HEK293 (cell line): ENCODE results near the gene MCEMP1.

ENCODE experiments used
- CTCF ChIA-PET: fragments of 350-600 bp; formaldehyde crosslinking; extraction: SDS; loops from one replicate; lab custom pipeline; 2021; ENCODE audit warnings: antibody characterized with exemption; lab: Yijun Ruan, JAX
- POLR2A ChIA-PET: fragments of 300-600 bp; formaldehyde crosslinking; extraction: SDS; loops from one replicate; lab custom pipeline; 2020; ENCODE audit warnings: antibody characterized with exemption, inconsistent platforms; lab: Yijun Ruan, JAX
- H3K27ac ChIP-seq: fragments of 200-500 bp; sonication (Bioruptor generic); 2 replicates; pipeline ENCODE4 v1.5.1; 2014; ENCODE audit warnings: low read depth, low read length, control low read depth, inconsistent platforms; ENCODE audit errors: extremely low read depth
- H3K36me3 ChIP-seq, 2 experiments: fragments of 200-500 bp in 1 of 2; sonication (Bioruptor generic) in 1 of 2; 1 replicate in 1 of 2; 2 replicates in 1 of 2; pipeline ENCODE4 v1.5.1; 2014 to 2017; ENCODE audit warnings: inconsistent platforms in 2 of 2, low read length in 2 of 2; ENCODE audit not compliant: control insufficient read depth in 2 of 2, insufficient read depth in 1 of 2
- H3K4me1 ChIP-seq: fragments of 200-500 bp; sonication (Bioruptor generic); 2 replicates; pipeline ENCODE4 v1.5.1; 2014; ENCODE audit warnings: mild to moderate bottlenecking, low read length, inconsistent platforms; ENCODE audit not compliant: control insufficient read depth, insufficient read depth
- H3K4me3 ChIP-seq: 2 replicates; pipeline ENCODE4 v1.5.1; 2011; ENCODE audit warnings: low read depth, mild to moderate bottlenecking, control low read depth, low read length, moderate library complexity
- H3K9me3 ChIP-seq: fragments of 200-500 bp; sonication (Bioruptor generic); 2 replicates; pipeline ENCODE4 v1.5.1; 2014; ENCODE audit warnings: low read depth, low read length, inconsistent platforms; ENCODE audit not compliant: control insufficient read depth, insufficient read depth
- SALL2 ChIP-seq: fragments of 450-650 bp; formaldehyde crosslinking; IDR thresholded peaks from 2 replicates; pipeline ENCODE4 v1.5.0; 2017; ENCODE audit warnings: missing biosample characterization, mild to moderate bottlenecking, missing genetic modification characterization, borderline replicate concordance
- SCRT1 ChIP-seq: fragments of 450-650 bp; formaldehyde crosslinking; IDR thresholded peaks from 2 replicates; pipeline ENCODE4 v1.5.1; 2016; ENCODE audit warnings: missing biosample characterization, missing genetic modification characterization, borderline replicate concordance
- ZEB2 ChIP-seq: fragments of 450-650 bp; formaldehyde crosslinking; IDR thresholded peaks from 2 replicates; pipeline ENCODE4 v1.5.1; 2016; ENCODE audit warnings: missing biosample characterization, missing genetic modification characterization
- ZFHX2 ChIP-seq: fragments of 450-650 bp; formaldehyde crosslinking; conservative IDR thresholded peaks from 2 replicates; pipeline ENCODE4 v1.5.1; 2016; ENCODE audit warnings: missing biosample characterization, missing genetic modification characterization
- ZFP37 ChIP-seq: fragments of 450-650 bp; formaldehyde crosslinking; IDR thresholded peaks from 2 replicates; pipeline ENCODE4 v1.5.1; 2016; ENCODE audit warnings: missing biosample characterization, missing genetic modification characterization
- ZIC2 ChIP-seq: fragments of 450-650 bp; formaldehyde crosslinking; IDR thresholded peaks from 2 replicates; pipeline ENCODE4 v1.5.1; 2016; ENCODE audit warnings: missing biosample characterization, missing genetic modification characterization
- ZNF157 ChIP-seq: fragments of 450-650 bp; formaldehyde crosslinking; IDR thresholded peaks from 2 replicates; pipeline ENCODE4 v1.5.1; 2016; ENCODE audit warnings: missing biosample characterization, missing genetic modification characterization
- ZNF223 ChIP-seq: fragments of 450-650 bp; formaldehyde crosslinking; IDR thresholded peaks from 2 replicates; pipeline ENCODE4 v1.5.1; 2016; ENCODE audit warnings: missing biosample characterization, missing genetic modification characterization
- ZNF394 ChIP-seq: fragments of 450-650 bp; formaldehyde crosslinking; IDR thresholded peaks from 2 replicates; pipeline ENCODE4 v1.5.1; 2016; ENCODE audit warnings: missing biosample characterization, missing genetic modification characterization, mild to moderate bottlenecking, moderate library complexity, borderline replicate concordance
- ZNF621 ChIP-seq: fragments of 450-650 bp; formaldehyde crosslinking; IDR thresholded peaks from 2 replicates; pipeline ENCODE4 v1.5.1; 2017; ENCODE audit warnings: missing biosample characterization, missing genetic modification characterization
- ZNF830 ChIP-seq: fragments of 450-650 bp; IDR thresholded peaks from 2 replicates; pipeline ENCODE4 v1.5.0; 2018; ENCODE audit warnings: missing biosample characterization, missing genetic modification characterization, low read depth, mild to moderate bottlenecking, moderate library complexity
- TF ChIP-seq, protein P1 (sequence below): fragments of 450-650 bp; formaldehyde crosslinking; IDR thresholded peaks from 2 replicates; pipeline ENCODE4 v1.5.1; 2016; ENCODE audit warnings: missing biosample characterization, missing genetic modification characterization
- TF ChIP-seq, protein P2 (sequence below): fragments of 450-650 bp; formaldehyde crosslinking; IDR thresholded peaks from 2 replicates; pipeline ENCODE4 v1.5.1; 2017; ENCODE audit warnings: missing biosample characterization, missing genetic modification characterization
- TF ChIP-seq, protein P3 (sequence below): fragments of 450-650 bp; formaldehyde crosslinking; IDR thresholded peaks from 2 replicates; pipeline ENCODE4 v1.5.1; 2016; ENCODE audit warnings: missing biosample characterization, missing genetic modification characterization
- TF ChIP-seq, protein P4 (sequence below): fragments of 450-650 bp; formaldehyde crosslinking; IDR thresholded peaks from 2 replicates; pipeline ENCODE4 v1.5.1; 2016; ENCODE audit warnings: missing biosample characterization, missing genetic modification characterization, borderline replicate concordance
- TF ChIP-seq, protein P5 (sequence below): fragments of 450-650 bp; formaldehyde crosslinking; optimal IDR thresholded peaks from 2 replicates; pipeline ENCODE3; 2016; ENCODE audit warnings: missing biosample characterization, mild to moderate bottlenecking, missing genetic modification characterization
- TF ChIP-seq, protein P6 (sequence below): fragments of 450-650 bp; formaldehyde crosslinking; conservative IDR thresholded peaks from 2 replicates; pipeline ENCODE4 v1.5.1; 2016; ENCODE audit warnings: low read depth, missing biosample characterization, missing genetic modification characterization

MCEMP1 gene

DNA sequence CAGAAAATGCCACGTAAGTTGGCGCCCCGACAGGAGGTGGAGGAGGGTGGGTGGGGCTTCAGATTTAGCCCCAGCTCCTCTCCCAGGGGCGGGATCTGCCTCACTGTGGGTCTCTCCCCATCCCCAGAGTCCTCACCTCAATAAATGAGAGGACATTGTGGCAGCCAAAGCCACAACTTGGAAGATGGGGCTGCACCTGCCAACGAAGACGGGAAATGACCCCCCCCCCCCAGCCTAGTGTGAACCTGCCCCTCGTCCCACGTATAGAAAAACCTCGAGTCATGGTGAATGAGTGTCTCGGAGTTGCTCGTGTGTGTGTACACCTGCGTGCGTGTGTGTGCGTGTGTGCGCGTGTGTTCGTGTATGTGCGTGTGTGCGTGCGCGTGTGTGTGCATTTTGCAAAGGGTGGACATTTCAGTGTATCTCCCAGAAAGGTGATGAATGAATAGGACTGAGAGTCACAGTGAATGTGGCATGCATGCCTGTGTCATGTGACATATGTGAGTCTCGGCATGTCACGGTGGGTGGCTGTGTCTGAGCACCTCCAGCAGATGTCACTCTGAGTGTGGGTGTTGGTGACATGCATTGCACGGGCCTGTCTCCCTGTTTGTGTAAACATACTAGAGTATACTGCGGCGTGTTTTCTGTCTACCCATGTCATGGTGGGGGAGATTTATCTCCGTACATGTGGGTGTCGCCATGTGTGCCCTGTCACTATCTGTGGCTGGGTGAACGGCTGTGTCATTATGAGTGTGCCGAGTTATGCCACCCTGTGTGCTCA, 2.3 kb downstream of the MCEMP1 start:
- no peaks in the 10 kb centered on the region for H3K4me1 ChIP-seq
- H3K27ac ChIP-seq: no peak overlapping the region
- ChIA-PET POLR2A (no interaction called here), CTCF (interaction anchor here (0.7 to 1.7 kb wide), 4 partner anchors 28 to 510 kb away, joined by 3 to 6 read pairs (median 5); no protein-coding TSS in a partner anchor)
- H3K36me3 ChIP-seq: peaks cover 3 to 18% of the 10 kb centered on the region in 2 experiments; a peak in 2 of 3 replicates
- TF ChIP-seq ZFHX2: peak; percentile 55
- TF ChIP-seq, protein P1, sequence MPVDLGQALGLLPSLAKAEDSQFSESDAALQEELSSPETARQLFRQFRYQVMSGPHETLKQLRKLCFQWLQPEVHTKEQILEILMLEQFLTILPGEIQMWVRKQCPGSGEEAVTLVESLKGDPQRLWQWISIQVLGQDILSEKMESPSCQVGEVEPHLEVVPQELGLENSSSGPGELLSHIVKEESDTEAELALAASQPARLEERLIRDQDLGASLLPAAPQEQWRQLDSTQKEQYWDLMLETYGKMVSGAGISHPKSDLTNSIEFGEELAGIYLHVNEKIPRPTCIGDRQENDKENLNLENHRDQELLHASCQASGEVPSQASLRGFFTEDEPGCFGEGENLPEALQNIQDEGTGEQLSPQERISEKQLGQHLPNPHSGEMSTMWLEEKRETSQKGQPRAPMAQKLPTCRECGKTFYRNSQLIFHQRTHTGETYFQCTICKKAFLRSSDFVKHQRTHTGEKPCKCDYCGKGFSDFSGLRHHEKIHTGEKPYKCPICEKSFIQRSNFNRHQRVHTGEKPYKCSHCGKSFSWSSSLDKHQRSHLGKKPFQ (tag by site-specific recombination): 0 out of 2 replicates have a peak, but pooled peaks have one; percentile 29
- TF ChIP-seq, protein P2, sequence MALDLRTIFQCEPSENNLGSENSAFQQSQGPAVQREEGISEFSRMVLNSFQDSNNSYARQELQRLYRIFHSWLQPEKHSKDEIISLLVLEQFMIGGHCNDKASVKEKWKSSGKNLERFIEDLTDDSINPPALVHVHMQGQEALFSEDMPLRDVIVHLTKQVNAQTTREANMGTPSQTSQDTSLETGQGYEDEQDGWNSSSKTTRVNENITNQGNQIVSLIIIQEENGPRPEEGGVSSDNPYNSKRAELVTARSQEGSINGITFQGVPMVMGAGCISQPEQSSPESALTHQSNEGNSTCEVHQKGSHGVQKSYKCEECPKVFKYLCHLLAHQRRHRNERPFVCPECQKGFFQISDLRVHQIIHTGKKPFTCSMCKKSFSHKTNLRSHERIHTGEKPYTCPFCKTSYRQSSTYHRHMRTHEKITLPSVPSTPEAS (tag by site-specific recombination): peak; percentile 85
- TF ChIP-seq ZNF157 (tag by site-specific recombination): no peak
- TF ChIP-seq, protein P3, sequence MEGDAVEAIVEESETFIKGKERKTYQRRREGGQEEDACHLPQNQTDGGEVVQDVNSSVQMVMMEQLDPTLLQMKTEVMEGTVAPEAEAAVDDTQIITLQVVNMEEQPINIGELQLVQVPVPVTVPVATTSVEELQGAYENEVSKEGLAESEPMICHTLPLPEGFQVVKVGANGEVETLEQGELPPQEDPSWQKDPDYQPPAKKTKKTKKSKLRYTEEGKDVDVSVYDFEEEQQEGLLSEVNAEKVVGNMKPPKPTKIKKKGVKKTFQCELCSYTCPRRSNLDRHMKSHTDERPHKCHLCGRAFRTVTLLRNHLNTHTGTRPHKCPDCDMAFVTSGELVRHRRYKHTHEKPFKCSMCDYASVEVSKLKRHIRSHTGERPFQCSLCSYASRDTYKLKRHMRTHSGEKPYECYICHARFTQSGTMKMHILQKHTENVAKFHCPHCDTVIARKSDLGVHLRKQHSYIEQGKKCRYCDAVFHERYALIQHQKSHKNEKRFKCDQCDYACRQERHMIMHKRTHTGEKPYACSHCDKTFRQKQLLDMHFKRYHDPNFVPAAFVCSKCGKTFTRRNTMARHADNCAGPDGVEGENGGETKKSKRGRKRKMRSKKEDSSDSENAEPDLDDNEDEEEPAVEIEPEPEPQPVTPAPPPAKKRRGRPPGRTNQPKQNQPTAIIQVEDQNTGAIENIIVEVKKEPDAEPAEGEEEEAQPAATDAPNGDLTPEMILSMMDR (tag by site-specific recombination): peak; percentile 73
- no peak for TF ChIP-seq ZIC2 (tag by site-specific recombination)
- TF ChIP-seq ZNF830 (tag by site-specific recombination): no peak
- H3K4me3 ChIP-seq: no peak overlapping the region
- H3K9me3 ChIP-seq: no peaks in the 10 kb centered on the region

DNA sequence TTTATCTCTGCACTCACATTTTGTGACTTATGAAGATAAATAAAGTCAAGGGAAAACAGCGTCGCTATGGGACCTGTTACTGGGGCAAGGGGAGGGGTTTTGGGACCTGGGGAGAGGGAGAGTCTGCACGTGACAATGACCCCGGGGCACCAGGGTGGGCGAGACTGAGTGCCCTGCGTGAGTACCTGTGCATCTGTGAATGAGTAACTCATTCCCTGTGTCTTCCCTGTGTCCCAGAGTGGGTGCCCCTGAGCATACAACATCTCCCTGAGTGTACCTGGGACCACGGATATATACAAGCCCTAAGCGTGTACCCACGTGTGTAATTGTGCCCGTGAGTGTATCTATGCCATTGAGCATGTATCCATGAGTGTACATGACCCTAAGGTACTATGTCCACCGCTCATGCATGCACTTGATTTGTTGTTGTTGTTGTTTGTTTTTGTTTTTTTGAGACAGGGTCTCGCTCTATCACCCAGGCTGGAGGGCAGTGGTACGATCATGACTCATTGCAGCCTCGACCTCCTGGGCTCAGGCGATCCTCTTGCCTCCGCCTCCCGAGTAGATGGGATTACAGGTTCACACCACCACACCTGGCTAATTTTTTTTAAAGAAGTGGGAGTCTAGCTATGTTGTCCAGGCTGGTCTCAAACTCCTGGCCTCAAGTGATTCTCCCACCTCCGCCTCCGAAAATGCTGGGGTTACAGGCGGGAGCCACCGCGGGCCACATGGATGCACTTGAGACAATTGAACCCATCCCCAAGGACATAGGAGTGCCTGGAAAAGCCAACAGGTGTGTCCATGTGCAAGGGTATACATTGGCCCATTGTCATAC, 3.1 kb downstream of the MCEMP1 start:
- H3K36me3 ChIP-seq: peaks cover 3 to 18% of the 10 kb centered on the region in 2 experiments; a peak in 2 of 3 replicates
- ChIA-PET CTCF (interaction anchor here (0.7 to 2.0 kb wide), 21 partner anchors 9 to 325 kb away, joined by 3 to 23 read pairs (median 6); partner anchors contain the start of gene RETN), POLR2A (interaction anchor here (0.9 to 1.2 kb wide), 5 partner anchors 8 to 313 kb away, joined by 3 to 10 read pairs (median 3); partner anchors contain the start of gene RETN)
- no peaks in the 10 kb centered on the region for H3K9me3 ChIP-seq
- H3K27ac ChIP-seq: no peak overlapping the region
- H3K4me3 ChIP-seq: peak overlapping the region; percentile 91
- no peaks in the 10 kb centered on the region for H3K4me1 ChIP-seq
- no peak for TF ChIP-seq ZFP37 (tag by site-specific recombination)
- TF ChIP-seq ZEB2: peak; percentile 71
- TF ChIP-seq, protein P4, sequence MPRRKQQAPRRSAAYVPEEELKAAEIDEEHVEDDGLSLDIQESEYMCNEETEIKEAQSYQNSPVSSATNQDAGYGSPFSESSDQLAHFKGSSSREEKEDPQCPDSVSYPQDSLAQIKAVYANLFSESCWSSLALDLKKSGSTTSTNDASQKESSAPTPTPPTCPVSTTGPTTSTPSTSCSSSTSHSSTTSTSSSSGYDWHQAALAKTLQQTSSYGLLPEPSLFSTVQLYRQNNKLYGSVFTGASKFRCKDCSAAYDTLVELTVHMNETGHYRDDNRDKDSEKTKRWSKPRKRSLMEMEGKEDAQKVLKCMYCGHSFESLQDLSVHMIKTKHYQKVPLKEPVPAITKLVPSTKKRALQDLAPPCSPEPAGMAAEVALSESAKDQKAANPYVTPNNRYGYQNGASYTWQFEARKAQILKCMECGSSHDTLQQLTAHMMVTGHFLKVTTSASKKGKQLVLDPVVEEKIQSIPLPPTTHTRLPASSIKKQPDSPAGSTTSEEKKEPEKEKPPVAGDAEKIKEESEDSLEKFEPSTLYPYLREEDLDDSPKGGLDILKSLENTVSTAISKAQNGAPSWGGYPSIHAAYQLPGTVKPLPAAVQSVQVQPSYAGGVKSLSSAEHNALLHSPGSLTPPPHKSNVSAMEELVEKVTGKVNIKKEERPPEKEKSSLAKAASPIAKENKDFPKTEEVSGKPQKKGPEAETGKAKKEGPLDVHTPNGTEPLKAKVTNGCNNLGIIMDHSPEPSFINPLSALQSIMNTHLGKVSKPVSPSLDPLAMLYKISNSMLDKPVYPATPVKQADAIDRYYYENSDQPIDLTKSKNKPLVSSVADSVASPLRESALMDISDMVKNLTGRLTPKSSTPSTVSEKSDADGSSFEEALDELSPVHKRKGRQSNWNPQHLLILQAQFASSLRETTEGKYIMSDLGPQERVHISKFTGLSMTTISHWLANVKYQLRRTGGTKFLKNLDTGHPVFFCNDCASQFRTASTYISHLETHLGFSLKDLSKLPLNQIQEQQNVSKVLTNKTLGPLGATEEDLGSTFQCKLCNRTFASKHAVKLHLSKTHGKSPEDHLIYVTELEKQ (tag by site-specific recombination): no peak
- TF ChIP-seq SCRT1 (tag by site-specific recombination): peak; percentile 92; the same call in 1 of the 2 replicates
- no peak for TF ChIP-seq ZNF223 (tag by site-specific recombination)
- no peak for TF ChIP-seq ZNF394
- TF ChIP-seq, protein P5, sequence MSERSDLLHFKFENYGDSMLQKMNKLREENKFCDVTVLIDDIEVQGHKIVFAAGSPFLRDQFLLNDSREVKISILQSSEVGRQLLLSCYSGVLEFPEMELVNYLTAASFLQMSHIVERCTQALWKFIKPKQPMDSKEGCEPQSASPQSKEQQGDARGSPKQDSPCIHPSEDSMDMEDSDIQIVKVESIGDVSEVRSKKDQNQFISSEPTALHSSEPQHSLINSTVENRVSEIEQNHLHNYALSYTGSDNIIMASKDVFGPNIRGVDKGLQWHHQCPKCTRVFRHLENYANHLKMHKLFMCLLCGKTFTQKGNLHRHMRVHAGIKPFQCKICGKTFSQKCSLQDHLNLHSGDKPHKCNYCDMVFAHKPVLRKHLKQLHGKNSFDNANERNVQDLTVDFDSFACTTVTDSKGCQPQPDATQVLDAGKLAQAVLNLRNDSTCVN (tag by site-specific recombination): no peak
- no peak for TF ChIP-seq ZNF621
- TF ChIP-seq, protein P6, sequence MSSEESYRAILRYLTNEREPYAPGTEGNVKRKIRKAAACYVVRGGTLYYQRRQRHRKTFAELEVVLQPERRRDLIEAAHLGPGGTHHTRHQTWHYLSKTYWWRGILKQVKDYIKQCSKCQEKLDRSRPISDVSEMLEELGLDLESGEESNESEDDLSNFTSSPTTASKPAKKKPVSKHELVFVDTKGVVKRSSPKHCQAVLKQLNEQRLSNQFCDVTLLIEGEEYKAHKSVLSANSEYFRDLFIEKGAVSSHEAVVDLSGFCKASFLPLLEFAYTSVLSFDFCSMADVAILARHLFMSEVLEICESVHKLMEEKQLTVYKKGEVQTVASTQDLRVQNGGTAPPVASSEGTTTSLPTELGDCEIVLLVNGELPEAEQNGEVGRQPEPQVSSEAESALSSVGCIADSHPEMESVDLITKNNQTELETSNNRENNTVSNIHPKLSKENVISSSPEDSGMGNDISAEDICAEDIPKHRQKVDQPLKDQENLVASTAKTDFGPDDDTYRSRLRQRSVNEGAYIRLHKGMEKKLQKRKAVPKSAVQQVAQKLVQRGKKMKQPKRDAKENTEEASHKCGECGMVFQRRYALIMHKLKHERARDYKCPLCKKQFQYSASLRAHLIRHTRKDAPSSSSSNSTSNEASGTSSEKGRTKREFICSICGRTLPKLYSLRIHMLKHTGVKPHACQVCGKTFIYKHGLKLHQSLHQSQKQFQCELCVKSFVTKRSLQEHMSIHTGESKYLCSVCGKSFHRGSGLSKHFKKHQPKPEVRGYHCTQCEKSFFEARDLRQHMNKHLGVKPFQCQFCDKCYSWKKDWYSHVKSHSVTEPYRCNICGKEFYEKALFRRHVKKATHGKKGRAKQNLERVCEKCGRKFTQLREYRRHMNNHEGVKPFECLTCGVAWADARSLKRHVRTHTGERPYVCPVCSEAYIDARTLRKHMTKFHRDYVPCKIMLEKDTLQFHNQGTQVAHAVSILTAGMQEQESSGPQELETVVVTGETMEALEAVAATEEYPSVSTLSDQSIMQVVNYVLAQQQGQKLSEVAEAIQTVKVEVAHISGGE: no peak
- no peak for TF ChIP-seq SALL2 (tag by site-specific recombination)
